Activated CD4-positive, CD25-positive, alpha-beta regulatory T cell treated with anti-CD3 and anti-CD28 coated beads, Interleukin-2, amount 50 U/mL, for 24 hours (primary cell): ENCODE measurements around the gene SLC9A9.
A peak's percentile ranks its signal among the peaks of the same experiment; 100 is the strongest.

ENCODE experiments used
- ATAC-seq, 2 donors: fragments of 150-1000 bp; cut with Tn5 transposase; one replicate each; pipeline ENCODE4 v1.10.0; 2021; ENCODE audit warnings: mild to moderate bottlenecking in 1 of 2, moderate library complexity in 1 of 2

The SLC9A9 gene

GRCh38 chr3:143634991-143635390 is 213.3 kb downstream of the SLC9A9 start:
- ATAC-seq: no peak

- ATAC-seq: no peak
Observed at GRCh38 chr3:143634427-143634826, 213.8 kb downstream of the SLC9A9 start.

GRCh38 chr3:143633816-143634215 is 214.5 kb downstream of the SLC9A9 start:
- ATAC-seq: no peak

- no peak for ATAC-seq
Observed at GRCh38 chr3:143629726-143630125, 218.5 kb downstream of the SLC9A9 start.

GRCh38 chr3:143628971-143629370 is 219.3 kb downstream of the SLC9A9 start:
- no peak for ATAC-seq

- peak; percentile 45 to 60 for ATAC-seq
Observed at GRCh38 chr3:143627336-143627735, 220.9 kb downstream of the SLC9A9 start.

- no peak for ATAC-seq
Observed at GRCh38 chr3:143619231-143619630, 229.0 kb downstream of the SLC9A9 start.

GRCh38 chr3:143617050-143617449 is 231.2 kb downstream of the SLC9A9 start:
- no peak for ATAC-seq

GRCh38 chr3:143613226-143613625 is 235.0 kb downstream of the SLC9A9 start:
- ATAC-seq: no peak

GRCh38 chr3:143612541-143612940 is 235.7 kb downstream of the SLC9A9 start:
- ATAC-seq: no peak

- ATAC-seq: no peak
Observed at GRCh38 chr3:143608966-143609365, 239.3 kb downstream of the SLC9A9 start.

- ATAC-seq: no peak
Observed at GRCh38 chr3:143605233-143605950, 242.9 kb downstream of the SLC9A9 start.

GRCh38 chr3:143604402-143605185 is 243.7 kb downstream of the SLC9A9 start:
- no peak for ATAC-seq

GRCh38 chr3:143603774-143604173 is 244.5 kb downstream of the SLC9A9 start:
- no peak for ATAC-seq

- ATAC-seq: no peak
Observed at GRCh38 chr3:143601723-143602484, 246.4 kb downstream of the SLC9A9 start.

GRCh38 chr3:143600756-143601718 is 247.2 kb downstream of the SLC9A9 start:
- ATAC-seq: no peak

GRCh38 chr3:143597774-143598652 is 250.3 kb downstream of the SLC9A9 start:
- no peak for ATAC-seq

- ATAC-seq: no peak
Observed at GRCh38 chr3:143596957-143597642, 251.2 kb downstream of the SLC9A9 start.

- no peak for ATAC-seq
Observed at GRCh38 chr3:143595456-143596077, 252.7 kb downstream of the SLC9A9 start.

GRCh38 chr3:143594206-143594605 is 254.1 kb downstream of the SLC9A9 start:
- no peak for ATAC-seq
